Stimulated activated CD4-positive, alpha-beta T cell treated with anti-CD3 and anti-CD28 coated beads, Interleukin-1b, Interleukin-23, amount 100 ng/mL, for 1 hour (primary cell): Measurements from ENCODE around the gene ZMIZ1.

Experiments used
- DNase-seq, 2 donors: peaks; one replicate each; pipeline ENCODE4 v3.0.0-alpha.2; 2020; ENCODE audit warnings: low read depth in 2 of 2

The ZMIZ1 gene

GRCh38 chr10:79173582-79174262 is 105.0 kb downstream of the ZMIZ1 start:
- no peak for DNase-seq

DNA sequence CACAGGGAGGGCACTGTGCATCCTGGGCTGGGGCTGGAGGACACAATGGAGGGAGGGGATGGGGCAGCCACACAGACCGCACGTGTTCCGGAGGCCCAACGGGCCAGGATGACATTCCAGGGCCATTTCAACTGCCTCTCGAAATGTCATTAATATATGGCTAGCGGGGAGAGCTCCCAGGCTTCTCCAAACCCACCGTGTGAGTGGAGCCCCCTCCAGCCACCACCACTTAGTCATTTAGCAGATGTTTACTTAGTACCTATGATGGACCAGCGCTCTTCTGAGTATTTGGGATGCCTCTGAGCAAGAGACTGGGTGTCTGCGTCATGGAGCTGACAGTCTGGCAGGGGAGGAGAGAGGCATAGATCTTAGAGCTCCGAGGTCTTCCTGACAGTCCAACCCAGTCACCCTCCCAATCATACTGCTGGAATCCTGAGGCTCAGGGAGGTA is 107.3 kb downstream of the ZMIZ1 start:
- no peak for DNase-seq

GRCh38 chr10:79176949-79177602 is 108.3 kb downstream of the ZMIZ1 start:
- DNase-seq = no peak

- no peak for DNase-seq
Observed at GRCh38 chr10:79178070-79178576, 109.4 kb downstream of the ZMIZ1 start.

DNA sequence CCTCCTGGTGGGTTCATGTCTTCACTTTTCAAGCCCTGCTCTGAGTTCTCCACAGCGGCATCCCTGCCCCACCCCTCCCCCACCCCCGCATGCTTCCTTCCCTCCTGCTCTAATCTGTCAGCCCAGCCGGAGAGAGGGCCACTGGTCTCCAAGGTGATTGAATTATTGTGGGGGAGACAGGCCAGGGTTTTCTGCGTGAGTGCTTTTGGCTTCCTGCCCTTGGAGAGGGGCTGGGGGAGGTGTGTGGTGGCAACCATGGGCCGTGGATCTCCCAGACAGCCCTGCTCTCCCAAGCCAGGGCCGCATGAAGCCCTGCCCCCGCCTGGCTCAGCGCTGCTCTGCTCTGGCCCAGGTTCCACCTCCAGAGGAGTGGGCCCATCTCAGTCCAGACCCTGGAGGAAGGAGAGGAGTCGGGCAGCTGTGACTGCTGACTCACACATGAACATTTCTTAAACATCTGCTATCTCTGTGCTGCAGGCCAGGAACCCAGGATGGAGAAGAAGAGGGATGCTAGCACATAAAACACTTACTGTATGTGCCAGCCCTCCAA is 109.9 kb downstream of the ZMIZ1 start:
- DNase-seq = no peak

GRCh38 chr10:79179164-79179956 is 110.6 kb downstream of the ZMIZ1 start:
- DNase-seq = no peak

- no peak for DNase-seq
Observed at GRCh38 chr10:79179957-79180309, 111.2 kb downstream of the ZMIZ1 start.

DNA sequence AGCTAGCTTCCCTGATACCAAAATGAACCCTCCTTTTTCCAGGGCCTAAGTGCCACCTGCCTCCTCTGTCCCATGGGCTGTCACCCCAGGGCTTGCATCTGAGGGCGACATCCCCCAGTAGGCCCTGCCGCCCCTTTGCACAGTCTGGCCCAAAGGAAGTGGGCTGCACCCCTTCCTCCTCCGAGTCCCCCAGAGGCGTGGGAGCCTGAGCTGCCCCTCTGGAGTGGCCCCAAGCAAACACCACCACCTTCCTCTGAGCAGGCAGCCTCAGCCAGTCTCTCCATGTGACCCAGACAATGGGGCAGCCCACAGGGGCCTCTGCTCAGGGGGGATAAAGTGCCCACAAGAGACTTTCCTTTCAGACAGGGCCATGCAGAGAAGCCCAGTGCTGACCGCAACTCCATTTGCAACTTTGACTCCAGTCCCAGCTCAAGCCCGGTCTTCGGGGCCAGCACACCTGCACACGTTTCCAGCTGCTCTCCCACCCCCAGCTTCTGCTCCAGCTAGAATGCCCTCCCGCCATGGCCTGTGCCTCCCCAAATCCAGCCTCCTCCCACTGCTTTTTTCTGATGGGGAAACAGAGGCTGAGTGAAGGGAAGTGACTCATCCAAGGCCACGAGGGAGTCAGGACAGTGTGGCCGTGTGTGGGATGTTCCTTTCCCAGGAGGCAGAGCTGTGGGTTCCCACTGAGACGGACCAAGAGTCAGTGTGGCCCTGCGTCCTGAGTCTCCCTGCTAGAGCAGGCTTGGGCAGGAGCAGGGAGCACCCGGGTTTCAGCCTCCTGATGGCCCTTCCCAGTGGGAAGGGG is 111.9 kb downstream of the ZMIZ1 start:
- no peak for DNase-seq

DNA sequence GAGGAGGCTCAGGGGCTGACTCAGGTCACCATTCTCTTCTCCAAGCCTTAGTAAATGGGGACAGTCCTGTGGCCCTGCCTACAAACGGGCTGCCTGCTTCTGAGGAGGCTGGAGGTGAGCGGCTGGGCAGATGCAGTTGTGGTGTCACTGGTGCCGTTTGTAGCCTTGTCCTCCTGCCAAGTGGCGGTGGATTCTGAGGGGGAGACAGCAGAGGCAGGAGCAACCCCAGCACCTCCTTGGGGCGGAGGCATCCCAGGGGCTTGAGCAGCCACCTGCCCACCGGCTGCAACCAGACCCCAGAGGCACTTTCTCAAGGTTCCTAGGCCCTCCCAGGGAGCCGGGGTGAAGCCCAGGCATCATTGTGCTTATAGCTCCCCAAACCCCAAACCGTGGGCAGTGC is 112.5 kb downstream of the ZMIZ1 start:
- DNase-seq = no peak

GRCh38 chr10:79181698-79182521 is 113.1 kb downstream of the ZMIZ1 start:
- no peak for DNase-seq

DNA sequence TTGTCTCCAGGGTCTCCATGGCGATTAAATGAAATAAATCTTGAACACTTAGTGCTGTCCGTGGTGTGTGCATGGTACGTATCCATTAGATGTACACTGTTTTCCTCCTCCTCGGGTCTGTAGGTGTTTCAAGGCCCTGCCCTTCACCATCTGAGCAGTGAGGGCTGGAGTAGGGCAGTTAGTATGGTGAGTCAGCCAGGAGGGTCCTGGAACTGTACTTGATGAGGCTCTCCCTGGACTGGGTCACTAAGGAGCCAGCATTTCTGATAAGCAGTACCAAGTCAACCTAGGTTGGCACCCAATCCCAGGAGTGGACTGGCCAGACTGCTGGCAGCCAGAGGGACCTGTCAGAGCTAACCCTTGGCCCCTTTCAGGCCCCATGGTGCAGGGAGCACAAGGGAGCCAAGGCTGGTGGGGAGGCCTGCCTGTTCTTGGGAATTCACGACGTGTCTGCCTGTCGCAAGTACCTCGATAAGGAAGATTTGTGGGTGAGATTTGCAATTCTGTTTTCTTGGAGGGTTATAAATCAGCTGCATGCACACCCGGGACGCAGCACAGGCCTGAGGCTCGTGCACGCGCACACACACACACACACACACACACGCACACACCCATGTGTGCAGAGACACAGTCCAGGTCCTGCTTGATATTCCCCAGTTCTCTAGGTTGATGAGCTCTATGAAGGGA is 114.2 kb downstream of the ZMIZ1 start:
- DNase-seq = no peak

- no peak for DNase-seq
Observed at GRCh38 chr10:79183468-79183865, 114.7 kb downstream of the ZMIZ1 start.

- no peak for DNase-seq
Observed at GRCh38 chr10:79184145-79184625, 115.4 kb downstream of the ZMIZ1 start.

- no peak for DNase-seq
Observed at GRCh38 chr10:79184657-79185056, 115.9 kb downstream of the ZMIZ1 start.

- DNase-seq = no peak
Observed at GRCh38 chr10:79185067-79185774, 116.5 kb downstream of the ZMIZ1 start.

DNA sequence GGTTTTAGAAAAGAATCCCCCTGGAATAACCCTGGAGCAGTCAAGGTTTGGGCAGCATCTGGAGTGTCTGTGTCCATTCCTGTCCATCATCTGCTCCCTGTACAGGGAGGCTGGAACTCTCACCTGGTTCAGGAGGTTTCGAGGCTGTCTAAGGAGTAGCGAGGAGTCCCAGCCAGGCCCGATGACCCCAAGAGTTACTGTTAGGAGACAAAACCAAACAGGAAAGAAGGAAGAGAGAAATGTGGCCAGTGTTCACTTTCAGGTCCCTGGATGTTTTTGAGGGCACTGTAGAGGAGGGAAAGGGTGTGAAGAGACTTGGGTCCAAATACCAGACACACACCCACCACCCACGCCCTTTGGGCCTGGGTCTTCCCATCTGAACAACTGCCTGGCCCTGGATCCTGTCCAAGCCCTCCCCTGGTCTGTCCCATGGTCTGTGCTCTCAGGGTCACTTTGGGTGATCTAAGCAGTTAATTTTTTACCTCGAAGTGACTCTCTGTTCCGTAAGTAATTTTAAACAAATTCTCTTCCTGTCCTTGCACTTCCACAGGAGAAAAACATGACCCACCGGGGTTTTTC is 117.1 kb downstream of the ZMIZ1 start:
- DNase-seq = no peak

GRCh38 chr10:79186486-79187120 is 117.8 kb downstream of the ZMIZ1 start:
- no peak for DNase-seq
